Endothelial cell (in vitro differentiated cells): ENCODE measurements around the gene L3MBTL3. TPM values are rescaled to one million over a fixed set of nuclear protein-coding genes. Genes with fewer than 3 reads are reported as not detected.

Experiments used
- DNase-seq: peaks from one replicate; pipeline ENCODE4 v3.0.0; 2021; ENCODE audit warnings: low spot score
- H3K27ac Mint-ChIP-seq: one replicate; pipeline ENCODE4 v1.8.0; 2021; ENCODE audit warnings: mixed read lengths, inconsistent platforms; ENCODE audit not compliant: unreplicated experiment
- H3K27me3 Mint-ChIP-seq: one replicate; pipeline ENCODE4 v1.8.0; 2021; ENCODE audit warnings: mild to moderate bottlenecking, moderate library complexity, mixed read lengths, inconsistent platforms; ENCODE audit not compliant: unreplicated experiment
- H3K36me3 Mint-ChIP-seq: one replicate; pipeline ENCODE4 v1.8.0; 2021; ENCODE audit warnings: mild to moderate bottlenecking, low read depth, mixed read lengths, inconsistent platforms; ENCODE audit not compliant: unreplicated experiment
- H3K4me1 Mint-ChIP-seq: one replicate; pipeline ENCODE4 v1.8.0; 2021; ENCODE audit warnings: mild to moderate bottlenecking, mixed read lengths, inconsistent platforms; ENCODE audit not compliant: unreplicated experiment
- H3K4me3 Mint-ChIP-seq: one replicate; pipeline ENCODE4 v1.8.0; 2021; ENCODE audit warnings: mild to moderate bottlenecking, mixed read lengths, inconsistent platforms; ENCODE audit not compliant: unreplicated experiment
- H3K9me3 Mint-ChIP-seq: one replicate; pipeline ENCODE4 v1.8.0; 2021; ENCODE audit warnings: mixed read lengths, inconsistent platforms; ENCODE audit not compliant: unreplicated experiment
- total RNA-seq: library from RNA; stranded (reverse); fragmentation: NEBNext Ultra II Directional; extraction: Animal tissue kit (Norgen Biotek cat#: 25700); gene quantifications from one replicate; pipeline ENCODE4 v1.2.1, GENCODE V29; 2021; ENCODE audit not compliant: unreplicated experiment
- TF ChIP-seq, protein P1 (sequence below): fragments of 200-600 bp; sonication (generic); IDR thresholded peaks from one replicate; pipeline ENCODE4 v1.5.0; 2021; ENCODE audit warnings: antibody characterized with exemption; ENCODE audit not compliant: unreplicated experiment

The L3MBTL3 gene
- total RNA-seq, 1 donor from 2014 or later: 47.9 TPM

- H3K27ac Mint-ChIP-seq: no peak overlapping the region
These were observed 75.2 kb downstream of the L3MBTL3 start for GRCh38 chr6:130093546-130093945.

DNA sequence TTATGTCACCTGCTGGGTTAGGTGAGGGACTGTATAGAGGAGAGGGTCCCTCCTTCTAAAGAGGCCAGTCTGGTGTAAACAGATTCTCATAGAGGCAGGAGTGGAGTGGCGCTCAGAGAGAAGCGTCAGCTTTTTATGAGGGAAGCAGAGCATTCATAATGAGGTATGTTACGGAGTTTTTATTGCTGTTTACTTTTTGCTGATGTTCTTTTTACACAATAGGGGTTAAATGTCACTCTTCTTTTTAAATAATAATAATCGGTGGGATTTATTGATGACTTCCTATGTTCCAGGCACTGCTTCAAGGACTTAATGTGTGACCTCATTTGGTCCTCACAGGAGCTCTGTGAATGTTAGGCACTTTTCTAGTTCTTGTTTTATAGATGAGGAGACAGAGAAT, 79.9 kb downstream of the L3MBTL3 start:
- peaks cover 2% of the 10 kb centered on the region for H3K27me3 Mint-ChIP-seq
- no peak overlapping the region for H3K27ac Mint-ChIP-seq
- H3K9me3 Mint-ChIP-seq: no peaks in the 10 kb centered on the region
- peaks cover 32% of the 10 kb centered on the region for H3K36me3 Mint-ChIP-seq
- peaks cover 9% of the 10 kb centered on the region for H3K4me1 Mint-ChIP-seq
- no peak for DNase-seq
- H3K4me3 Mint-ChIP-seq: no peak overlapping the region
- TF ChIP-seq, protein P1, sequence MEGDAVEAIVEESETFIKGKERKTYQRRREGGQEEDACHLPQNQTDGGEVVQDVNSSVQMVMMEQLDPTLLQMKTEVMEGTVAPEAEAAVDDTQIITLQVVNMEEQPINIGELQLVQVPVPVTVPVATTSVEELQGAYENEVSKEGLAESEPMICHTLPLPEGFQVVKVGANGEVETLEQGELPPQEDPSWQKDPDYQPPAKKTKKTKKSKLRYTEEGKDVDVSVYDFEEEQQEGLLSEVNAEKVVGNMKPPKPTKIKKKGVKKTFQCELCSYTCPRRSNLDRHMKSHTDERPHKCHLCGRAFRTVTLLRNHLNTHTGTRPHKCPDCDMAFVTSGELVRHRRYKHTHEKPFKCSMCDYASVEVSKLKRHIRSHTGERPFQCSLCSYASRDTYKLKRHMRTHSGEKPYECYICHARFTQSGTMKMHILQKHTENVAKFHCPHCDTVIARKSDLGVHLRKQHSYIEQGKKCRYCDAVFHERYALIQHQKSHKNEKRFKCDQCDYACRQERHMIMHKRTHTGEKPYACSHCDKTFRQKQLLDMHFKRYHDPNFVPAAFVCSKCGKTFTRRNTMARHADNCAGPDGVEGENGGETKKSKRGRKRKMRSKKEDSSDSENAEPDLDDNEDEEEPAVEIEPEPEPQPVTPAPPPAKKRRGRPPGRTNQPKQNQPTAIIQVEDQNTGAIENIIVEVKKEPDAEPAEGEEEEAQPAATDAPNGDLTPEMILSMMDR: no peak

More at GRCh38 chr6:130093546-130093945, 75.2 kb downstream of the L3MBTL3 start:
- Mint-ChIP-seq H3K9me3 (no peaks in the 10 kb centered on the region), H3K36me3 (peaks cover 23% of the 10 kb centered on the region), H3K4me3 (no peak overlapping the region), H3K27me3 (peaks cover 3% of the 10 kb centered on the region), H3K4me1 (peaks cover 4% of the 10 kb centered on the region)
- TF ChIP-seq, protein P1: no peak
- no peak for DNase-seq

DNA sequence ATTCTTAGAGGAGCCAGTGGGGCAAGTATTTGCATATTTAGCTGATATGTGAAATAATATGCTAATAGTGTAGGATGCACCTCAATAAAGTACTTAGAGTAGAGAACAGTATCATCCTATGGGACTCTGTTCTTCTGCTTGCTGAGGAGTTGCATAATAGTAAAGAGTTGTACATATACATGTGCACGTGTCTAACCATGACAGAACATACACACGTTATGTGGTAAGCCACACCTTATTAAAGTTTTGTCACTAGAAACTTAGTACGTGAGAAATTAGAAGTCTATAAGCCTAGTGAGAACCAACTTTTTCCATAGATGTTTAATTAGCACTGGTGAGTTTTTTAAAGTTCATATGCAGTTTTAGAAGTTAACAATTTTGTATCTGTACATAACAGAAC, 80.7 kb downstream of the L3MBTL3 start:
- TF ChIP-seq, protein P1: no peak
- peaks cover 9% of the 10 kb centered on the region for H3K4me1 Mint-ChIP-seq
- H3K27ac Mint-ChIP-seq: no peak overlapping the region

DNA sequence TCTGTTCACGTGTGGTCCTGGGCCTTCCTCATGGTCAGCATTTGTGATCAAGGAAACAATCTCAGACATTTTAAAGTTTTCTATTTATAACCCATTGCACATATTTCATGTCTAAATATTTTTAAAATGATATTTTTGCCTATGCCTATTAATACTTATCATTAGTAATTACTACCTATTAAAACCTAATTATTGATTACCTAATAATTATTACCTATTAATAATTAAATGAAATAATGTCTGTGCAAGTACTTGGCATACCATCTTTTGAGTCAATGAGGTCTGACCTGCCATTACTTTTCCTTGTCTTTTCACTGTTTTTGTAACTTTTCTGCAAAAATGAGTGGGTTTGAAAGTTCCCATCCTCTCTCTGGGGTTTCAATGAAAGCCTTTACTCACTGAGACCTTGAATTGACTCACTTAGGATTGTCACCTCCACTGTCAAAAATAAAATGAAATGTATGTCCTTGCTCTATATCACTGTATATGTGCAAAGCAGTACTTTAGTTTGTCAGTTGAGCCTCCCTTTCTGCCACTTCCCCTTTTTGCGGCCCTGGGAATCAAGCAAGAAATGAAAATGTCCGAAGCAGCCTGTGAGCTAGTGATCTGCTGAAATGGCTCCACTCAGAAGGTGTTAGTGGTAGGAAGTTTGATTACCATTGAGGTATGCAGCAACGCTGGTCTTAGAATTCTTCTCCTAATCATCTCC, 87.8 kb downstream of the L3MBTL3 start:
- H3K27me3 Mint-ChIP-seq: peaks cover 2% of the 10 kb centered on the region
- DNase-seq: no peak
- no peaks in the 10 kb centered on the region for H3K9me3 Mint-ChIP-seq
- H3K27ac Mint-ChIP-seq: no peak overlapping the region
- no peak overlapping the region for H3K4me3 Mint-ChIP-seq
- H3K4me1 Mint-ChIP-seq: peaks cover 9% of the 10 kb centered on the region
- TF ChIP-seq, protein P1: no peak
- peaks cover 51% of the 10 kb centered on the region for H3K36me3 Mint-ChIP-seq

More for the DNA sequence above, 80.7 kb downstream of the L3MBTL3 start:
- no peak overlapping the region for H3K4me3 Mint-ChIP-seq
- H3K27me3 Mint-ChIP-seq: peaks cover 2% of the 10 kb centered on the region
- peaks cover 30% of the 10 kb centered on the region for H3K36me3 Mint-ChIP-seq
- H3K9me3 Mint-ChIP-seq: no peaks in the 10 kb centered on the region
- DNase-seq: no peak

DNA sequence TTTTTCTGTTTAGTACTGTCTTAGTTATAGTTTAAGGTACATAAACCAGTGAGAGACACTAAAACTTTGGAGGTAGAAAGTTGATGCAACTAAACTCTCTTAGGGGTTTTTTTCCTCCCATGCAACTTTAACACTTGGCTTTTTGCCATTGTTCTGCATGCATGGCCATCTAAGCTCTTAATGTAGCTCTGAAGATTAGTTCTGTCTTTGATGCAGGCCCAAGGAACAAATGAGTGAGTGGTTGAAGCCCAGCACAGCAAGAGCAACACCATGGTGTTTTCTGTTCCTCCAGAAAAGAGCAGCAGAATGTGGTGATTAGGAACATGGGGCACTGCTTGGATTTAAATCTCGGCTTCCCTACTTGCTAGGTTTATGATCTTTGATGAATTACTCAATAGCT, 89.3 kb downstream of the L3MBTL3 start:
- H3K27ac Mint-ChIP-seq: no peak overlapping the region
- no peaks in the 10 kb centered on the region for H3K4me1 Mint-ChIP-seq
- no peaks in the 10 kb centered on the region for H3K27me3 Mint-ChIP-seq
- H3K9me3 Mint-ChIP-seq: no peaks in the 10 kb centered on the region
- peaks cover 49% of the 10 kb centered on the region for H3K36me3 Mint-ChIP-seq
- DNase-seq: no peak
- TF ChIP-seq, protein P1: no peak
- no peak overlapping the region for H3K4me3 Mint-ChIP-seq
